Hepatocyte (in vitro differentiated cells): ENCODE measurements around the gene SLX1A.

Experiments
- EZH2 ChIP-seq: fragments of 200-600 bp; sonication (generic); IDR thresholded peaks from 2 replicates; pipeline ENCODE4 v1.6.1; 2016; ENCODE audit warnings: antibody characterized with exemption, mild to moderate bottlenecking, borderline replicate concordance
- TF ChIP-seq, protein P1 (sequence below): fragments of 200-600 bp; sonication (generic); IDR thresholded peaks from 2 replicates; pipeline ENCODE4 v1.5.1; 2016; ENCODE audit warnings: antibody characterized with exemption, mild to moderate bottlenecking; ENCODE audit not compliant: poor library complexity

DNA sequence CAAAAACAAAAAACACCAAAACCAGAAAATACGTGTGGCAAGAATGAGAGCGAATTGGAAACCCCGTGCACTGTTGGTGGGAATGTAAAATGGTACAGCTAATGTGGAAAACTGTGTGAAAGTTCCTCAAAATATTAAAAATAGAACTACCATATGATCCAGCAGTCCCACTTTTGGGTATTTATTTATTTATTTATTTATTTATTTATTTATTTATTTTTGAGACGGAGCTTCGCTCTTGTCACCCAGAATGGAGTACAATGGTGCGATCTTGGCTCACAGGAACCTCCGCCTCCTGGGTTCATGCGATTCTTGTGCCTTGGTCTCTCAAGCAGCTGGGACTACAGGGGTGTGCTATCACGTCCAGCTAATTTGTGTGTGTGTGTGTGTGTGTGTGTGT, 41.2 kb upstream of the SLX1A start:
- TF ChIP-seq, protein P1, sequence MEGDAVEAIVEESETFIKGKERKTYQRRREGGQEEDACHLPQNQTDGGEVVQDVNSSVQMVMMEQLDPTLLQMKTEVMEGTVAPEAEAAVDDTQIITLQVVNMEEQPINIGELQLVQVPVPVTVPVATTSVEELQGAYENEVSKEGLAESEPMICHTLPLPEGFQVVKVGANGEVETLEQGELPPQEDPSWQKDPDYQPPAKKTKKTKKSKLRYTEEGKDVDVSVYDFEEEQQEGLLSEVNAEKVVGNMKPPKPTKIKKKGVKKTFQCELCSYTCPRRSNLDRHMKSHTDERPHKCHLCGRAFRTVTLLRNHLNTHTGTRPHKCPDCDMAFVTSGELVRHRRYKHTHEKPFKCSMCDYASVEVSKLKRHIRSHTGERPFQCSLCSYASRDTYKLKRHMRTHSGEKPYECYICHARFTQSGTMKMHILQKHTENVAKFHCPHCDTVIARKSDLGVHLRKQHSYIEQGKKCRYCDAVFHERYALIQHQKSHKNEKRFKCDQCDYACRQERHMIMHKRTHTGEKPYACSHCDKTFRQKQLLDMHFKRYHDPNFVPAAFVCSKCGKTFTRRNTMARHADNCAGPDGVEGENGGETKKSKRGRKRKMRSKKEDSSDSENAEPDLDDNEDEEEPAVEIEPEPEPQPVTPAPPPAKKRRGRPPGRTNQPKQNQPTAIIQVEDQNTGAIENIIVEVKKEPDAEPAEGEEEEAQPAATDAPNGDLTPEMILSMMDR, result no peak
- no peak for TF ChIP-seq EZH2
